GM12864 (cell line): Measurements from ENCODE around the gene MAD1L1.

ENCODE experiments used
- DNase-seq: peaks from one replicate; pipeline ENCODE4 v3.0.0-alpha.2; 2011; ENCODE audit warnings: low read depth
- H3K4me3 ChIP-seq: 2 replicates; pipeline ENCODE4 v1.5.1; 2011; ENCODE audit warnings: mild to moderate bottlenecking, low read depth, low read length, control low read depth
- TF ChIP-seq, protein P1 (sequence below): IDR thresholded peaks from 2 replicates; pipeline ENCODE4 v1.5.1; 2011; ENCODE audit warnings: low read depth, mild to moderate bottlenecking, moderate library complexity, low read length, control low read depth, inconsistent platforms; ENCODE audit errors: missing control alignments

MAD1L1 gene

DNA sequence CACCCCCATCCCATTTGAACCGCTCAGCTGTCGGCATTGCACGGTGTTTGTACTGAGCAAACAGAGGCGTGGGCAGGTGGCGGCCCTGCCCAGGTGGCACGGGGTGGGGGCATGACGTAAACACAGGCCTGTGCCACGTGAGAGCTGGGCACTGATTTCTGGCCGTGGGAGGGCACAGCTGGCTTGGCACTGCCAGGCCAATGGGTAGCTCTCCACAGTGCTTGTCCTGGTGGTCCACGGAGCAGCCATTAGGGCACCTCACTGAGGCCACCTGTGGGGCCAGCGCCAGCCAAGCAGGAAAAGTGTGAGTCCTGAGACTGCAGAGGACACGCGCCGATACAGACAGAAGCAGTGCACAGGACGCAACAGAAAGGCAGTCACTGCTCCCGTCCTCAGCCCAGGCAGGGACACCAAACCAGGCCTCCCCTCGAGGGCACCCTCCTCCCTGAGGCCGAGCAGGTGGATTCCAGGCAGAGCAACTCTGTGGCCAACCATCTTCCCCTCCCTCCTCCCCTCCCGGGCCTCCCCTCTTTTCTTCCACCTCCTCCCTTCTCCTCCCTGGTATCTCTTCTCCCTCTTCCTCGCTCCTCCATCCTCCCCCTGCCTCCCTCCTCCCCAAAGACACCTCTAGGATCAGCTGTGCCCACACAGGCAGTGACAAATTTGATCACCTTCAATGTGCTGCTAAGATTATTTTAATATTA is 303.9 kb downstream of the MAD1L1 start:
- TF ChIP-seq, protein P1, sequence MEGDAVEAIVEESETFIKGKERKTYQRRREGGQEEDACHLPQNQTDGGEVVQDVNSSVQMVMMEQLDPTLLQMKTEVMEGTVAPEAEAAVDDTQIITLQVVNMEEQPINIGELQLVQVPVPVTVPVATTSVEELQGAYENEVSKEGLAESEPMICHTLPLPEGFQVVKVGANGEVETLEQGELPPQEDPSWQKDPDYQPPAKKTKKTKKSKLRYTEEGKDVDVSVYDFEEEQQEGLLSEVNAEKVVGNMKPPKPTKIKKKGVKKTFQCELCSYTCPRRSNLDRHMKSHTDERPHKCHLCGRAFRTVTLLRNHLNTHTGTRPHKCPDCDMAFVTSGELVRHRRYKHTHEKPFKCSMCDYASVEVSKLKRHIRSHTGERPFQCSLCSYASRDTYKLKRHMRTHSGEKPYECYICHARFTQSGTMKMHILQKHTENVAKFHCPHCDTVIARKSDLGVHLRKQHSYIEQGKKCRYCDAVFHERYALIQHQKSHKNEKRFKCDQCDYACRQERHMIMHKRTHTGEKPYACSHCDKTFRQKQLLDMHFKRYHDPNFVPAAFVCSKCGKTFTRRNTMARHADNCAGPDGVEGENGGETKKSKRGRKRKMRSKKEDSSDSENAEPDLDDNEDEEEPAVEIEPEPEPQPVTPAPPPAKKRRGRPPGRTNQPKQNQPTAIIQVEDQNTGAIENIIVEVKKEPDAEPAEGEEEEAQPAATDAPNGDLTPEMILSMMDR, result no peak
- no peak overlapping the region for H3K4me3 ChIP-seq
- DNase-seq, result no peak

DNA sequence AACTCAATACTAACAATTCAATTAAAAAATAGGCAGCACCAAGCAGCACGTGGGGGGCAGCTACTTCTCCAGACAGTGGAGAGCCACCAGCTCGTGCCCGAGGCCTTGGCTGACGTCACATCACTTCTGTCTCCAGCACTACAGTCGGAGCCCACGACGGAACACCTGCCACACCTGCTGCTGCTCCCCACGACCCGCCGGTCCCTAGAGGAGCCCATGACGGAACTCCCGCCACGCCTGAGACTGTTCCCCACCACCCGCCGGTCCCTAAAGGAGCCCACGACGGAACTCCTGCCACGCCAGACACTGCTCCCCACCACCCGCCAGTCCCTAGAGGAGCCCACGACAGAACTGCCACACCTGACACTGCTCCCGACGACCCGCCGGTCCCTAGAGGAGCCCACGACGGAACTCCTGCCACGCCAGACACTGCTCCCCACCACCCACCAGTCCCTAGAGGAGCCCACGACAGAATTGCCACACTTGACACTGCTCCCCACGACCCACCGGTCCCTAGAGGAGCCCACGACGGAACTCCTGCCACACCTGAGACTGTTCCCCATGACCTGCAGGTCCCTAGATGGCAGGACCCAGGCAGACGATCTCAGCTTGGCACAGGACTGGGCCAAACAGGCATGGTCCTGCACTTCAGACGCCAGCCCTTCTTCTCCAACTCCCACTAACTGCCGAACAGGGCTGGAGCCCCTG is 304.7 kb downstream of the MAD1L1 start:
- H3K4me3 ChIP-seq, result no peak overlapping the region
- TF ChIP-seq, protein P1, result no peak
- DNase-seq, result no peak

DNA sequence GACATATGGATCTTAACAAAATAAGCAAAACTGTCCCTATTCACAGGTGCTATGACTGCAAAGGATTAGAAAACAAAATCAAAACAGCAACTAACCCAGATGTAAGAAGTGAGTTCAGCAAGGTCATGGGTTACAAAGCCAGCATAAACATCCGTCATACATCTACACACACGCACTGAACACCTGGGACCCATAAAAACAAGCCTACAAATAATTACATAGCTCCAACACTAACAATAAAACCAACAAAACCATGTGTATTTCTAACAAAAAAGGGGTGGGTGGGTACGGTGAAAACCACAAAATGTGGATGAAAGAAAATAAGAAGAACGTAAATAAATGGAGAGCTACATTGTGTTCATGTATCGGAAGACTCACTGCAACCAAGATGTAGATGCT is 305.8 kb downstream of the MAD1L1 start:
- TF ChIP-seq, protein P1, result no peak

DNA sequence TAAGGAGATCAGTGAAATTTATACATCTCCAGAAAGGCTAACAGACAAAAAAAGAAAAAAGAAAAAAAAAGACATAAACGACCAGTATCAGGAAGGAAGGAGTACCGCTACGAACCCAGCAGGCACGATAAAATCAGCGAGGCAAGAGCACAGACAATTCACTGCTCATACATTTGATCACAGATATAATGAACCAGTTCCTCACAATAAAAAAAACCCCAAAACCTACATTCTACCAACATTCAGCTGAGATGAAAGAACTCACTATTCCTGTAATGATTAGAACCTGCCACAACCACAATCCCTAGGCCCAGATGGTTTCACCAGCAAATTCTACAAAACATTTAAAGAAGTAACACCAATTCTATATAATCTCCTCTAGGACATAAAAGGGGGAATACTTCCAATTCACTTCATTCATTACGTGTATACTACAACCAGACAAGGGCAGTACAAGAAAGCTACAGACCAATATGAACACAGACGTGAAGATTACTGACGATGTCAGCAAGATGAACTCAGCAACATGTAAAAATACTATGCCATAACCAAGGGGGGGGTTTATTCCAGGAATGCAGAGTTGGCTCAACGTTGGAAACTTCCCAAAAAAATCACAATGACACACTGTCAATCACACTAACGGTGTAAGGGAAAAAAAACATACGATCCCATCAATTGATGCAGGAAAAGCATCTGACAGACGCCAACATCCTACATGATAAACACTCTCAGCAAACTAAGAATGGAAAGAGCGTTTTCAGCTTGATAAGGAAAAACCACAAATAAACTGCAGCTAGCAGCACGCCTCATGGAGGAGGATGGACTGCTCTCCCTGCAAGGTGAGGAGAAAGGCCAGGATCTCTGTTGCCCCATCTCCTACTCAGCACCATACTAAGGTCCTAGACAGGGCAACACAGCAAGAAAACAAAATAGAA is 306.5 kb downstream of the MAD1L1 start:
- DNase-seq, result no peak
- no peak overlapping the region for H3K4me3 ChIP-seq
- TF ChIP-seq, protein P1, result no peak

More for the DNA sequence above, 305.8 kb downstream of the MAD1L1 start:
- DNase-seq, result no peak
- H3K4me3 ChIP-seq, result no peak overlapping the region

DNA sequence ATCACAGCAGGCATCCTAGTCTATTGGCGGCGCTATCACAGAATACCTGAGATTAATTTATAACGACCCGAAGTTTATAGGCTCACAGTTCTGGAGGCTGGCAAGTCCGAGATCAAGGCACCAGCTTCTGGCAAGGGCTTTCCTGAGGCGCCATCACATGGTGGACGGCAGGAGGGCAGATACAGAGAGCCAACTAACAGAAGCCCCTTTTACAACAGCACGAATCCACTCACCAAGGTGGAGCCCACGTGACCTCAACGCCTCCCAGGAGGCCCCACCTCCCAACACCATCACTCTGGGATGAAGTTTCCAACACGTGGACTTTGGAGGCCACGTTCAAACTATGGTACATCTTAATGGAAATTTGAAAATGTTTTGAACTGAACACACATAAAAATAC is 307.4 kb downstream of the MAD1L1 start:
- no peak overlapping the region for H3K4me3 ChIP-seq
- TF ChIP-seq, protein P1, result no peak
- DNase-seq, result no peak

DNA sequence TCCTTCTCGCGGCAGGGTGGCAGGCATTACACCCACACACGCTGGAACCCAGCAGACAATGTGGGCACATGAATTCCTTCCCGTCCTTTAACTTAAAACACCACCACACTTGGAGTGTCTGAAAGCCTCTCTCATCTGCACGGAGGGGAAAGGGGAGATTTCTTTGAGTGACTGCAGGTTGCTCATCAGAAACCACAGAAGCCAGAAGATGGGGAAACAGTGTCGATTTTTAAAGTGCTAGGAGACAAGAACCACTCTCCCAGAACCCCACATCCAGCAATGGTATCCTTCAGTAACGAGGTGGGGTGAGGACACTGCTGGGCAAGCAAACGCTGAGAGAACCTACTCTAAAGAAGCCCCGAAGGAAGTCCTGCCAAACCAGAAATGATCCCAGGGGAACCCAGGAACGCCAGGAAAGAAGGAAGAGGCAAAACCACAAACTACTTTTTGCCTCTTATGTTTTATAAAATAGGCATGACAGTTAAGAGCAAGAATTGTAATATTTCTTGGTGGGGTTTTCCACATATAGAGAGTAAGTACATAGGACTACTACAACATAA is 308.4 kb downstream of the MAD1L1 start:
- TF ChIP-seq, protein P1, result no peak
- no peak overlapping the region for H3K4me3 ChIP-seq
- DNase-seq, result no peak
